Measurements from ENCODE around the gene BCL2L14.
"Not testable (repeated sequence)": the region's sequence is repeated elsewhere in the genome, so short reads cannot be mapped to it uniquely, and the experiment has no call there.

BCL2L14 gene

DNA sequence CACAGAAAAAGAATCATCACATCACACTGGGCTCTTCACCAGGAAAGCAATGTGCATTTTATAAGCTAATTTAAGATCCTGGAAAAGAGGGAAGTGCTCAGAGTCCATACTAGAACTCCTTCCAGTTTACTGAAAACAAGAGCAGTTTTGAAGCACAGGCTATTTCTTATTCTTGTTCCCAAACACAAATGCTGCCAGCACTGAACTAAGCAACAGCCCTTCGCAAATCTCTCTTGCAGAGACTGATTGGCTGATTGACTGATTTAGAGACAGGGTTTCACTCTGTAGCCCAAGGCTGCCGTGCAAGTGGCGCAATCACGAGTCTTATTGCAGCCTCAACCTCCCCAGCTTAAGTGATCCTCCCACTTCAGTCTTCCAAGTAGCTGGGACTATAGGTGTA, 44.8 kb downstream of the BCL2L14 start:
- Histone ChIP-seq H3K9ac (ENCODE audit: low read depth, low read length) (no peak overlapping the region), H3K27ac (ENCODE audit: low read length) (no peak overlapping the region), H3K36me3 (ENCODE audit: insufficient read depth, low read depth, low read length) (peaks cover 21% of the 10 kb centered on the region), H3K9me3 (ENCODE audit: insufficient read depth, low read depth, low read length) (no peaks in the 10 kb centered on the region), H3K4me3 (ENCODE audit: low read length) (no peak overlapping the region), H3K27me3 (ENCODE audit: insufficient read depth, low read length) (no peaks in the 10 kb centered on the region), H3K4me1 (ENCODE audit: insufficient read depth, low read length) (no peaks in the 10 kb centered on the region)

- H3K27ac ChIP-seq (ENCODE audit: low read length): no peak overlapping the region
- no peak overlapping the region for H3K4me3 ChIP-seq (ENCODE audit: low read length)
- H3K9ac ChIP-seq (ENCODE audit: low read depth, low read length): no peak overlapping the region
- no peaks in the 10 kb centered on the region for H3K9me3 ChIP-seq (ENCODE audit: insufficient read depth, low read depth, low read length)
- no peaks in the 10 kb centered on the region for H3K27me3 ChIP-seq (ENCODE audit: insufficient read depth, low read length)
- H3K4me1 ChIP-seq (ENCODE audit: insufficient read depth, low read length): no peaks in the 10 kb centered on the region
- peaks cover 33% of the 10 kb centered on the region for H3K36me3 ChIP-seq (ENCODE audit: insufficient read depth, low read depth, low read length)
Measured at GRCh38 chr12:12116677-12117076, 45.9 kb downstream of the BCL2L14 start.

GRCh38 chr12:12121061-12121460, 50.3 kb downstream of the BCL2L14 start:
- Histone ChIP-seq H3K27ac (ENCODE audit: low read length) (no peak overlapping the region), H3K9me3 (ENCODE audit: insufficient read depth, low read depth, low read length) (no peaks in the 10 kb centered on the region), H3K4me3 (ENCODE audit: low read length) (no peak overlapping the region), H3K36me3 (ENCODE audit: insufficient read depth, low read depth, low read length) (peaks cover 70% of the 10 kb centered on the region), H3K27me3 (ENCODE audit: insufficient read depth, low read length) (no peaks in the 10 kb centered on the region), H3K4me1 (ENCODE audit: insufficient read depth, low read length) (no peaks in the 10 kb centered on the region), H3K9ac (ENCODE audit: low read depth, low read length) (no peak overlapping the region)

DNA sequence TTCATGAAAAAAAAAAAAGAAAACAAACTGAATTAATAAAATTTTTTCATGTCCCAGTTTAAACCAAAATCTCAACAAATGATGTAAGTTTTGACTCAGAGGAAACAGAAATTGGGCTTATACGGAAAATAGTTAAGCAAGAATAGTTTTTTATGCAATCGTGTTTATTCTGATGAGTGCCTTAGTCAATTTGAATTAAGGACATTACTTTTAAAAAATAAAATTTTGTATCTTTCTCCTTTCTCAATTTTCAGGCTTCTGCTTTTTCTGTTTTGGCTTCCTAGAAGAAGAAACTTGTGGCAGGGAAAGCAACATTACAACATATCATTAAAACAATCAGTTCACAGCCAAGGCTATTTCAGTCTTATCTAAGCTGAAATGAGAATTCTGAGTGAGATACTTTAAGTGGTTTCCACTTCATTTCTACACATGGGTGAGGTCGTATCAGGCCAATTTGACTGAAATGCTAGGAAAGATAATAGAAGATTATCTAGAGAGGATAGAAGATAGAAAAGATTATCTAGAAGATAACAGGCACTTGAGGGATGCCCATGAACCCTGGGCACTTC, 52.4 kb downstream of the BCL2L14 start:
- peaks cover 90% of the 10 kb centered on the region for H3K36me3 ChIP-seq (ENCODE audit: insufficient read depth, low read depth, low read length)
- H3K9ac ChIP-seq (ENCODE audit: low read depth, low read length): no peak overlapping the region

DNA sequence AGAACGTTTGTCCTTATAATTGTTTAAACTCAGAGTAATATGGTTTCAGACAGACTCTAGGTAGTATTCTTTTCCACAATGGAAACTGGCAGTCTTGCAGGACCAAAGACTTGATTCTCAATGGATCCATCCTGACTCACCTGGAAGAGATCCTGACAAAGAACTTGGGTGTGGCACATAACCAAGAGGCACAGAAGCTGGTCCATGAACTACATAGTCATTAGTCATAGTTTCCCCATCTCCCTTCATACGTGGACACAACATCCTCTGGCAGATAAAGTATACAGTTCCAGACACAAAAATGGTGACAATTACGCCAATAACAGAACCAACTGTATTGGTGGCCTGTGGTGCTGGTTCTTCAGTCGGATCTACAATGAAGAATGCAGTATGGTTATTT, 55.8 kb downstream of the BCL2L14 start:
- H3K9me3 ChIP-seq (ENCODE audit: insufficient read depth, low read depth, low read length): no peaks in the 10 kb centered on the region
- no peak overlapping the region for H3K27ac ChIP-seq (ENCODE audit: low read length)
- no peaks in the 10 kb centered on the region for H3K4me1 ChIP-seq (ENCODE audit: insufficient read depth, low read length)
- peaks cover 93% of the 10 kb centered on the region for H3K36me3 ChIP-seq (ENCODE audit: insufficient read depth, low read depth, low read length)
- no peak overlapping the region for H3K9ac ChIP-seq (ENCODE audit: low read depth, low read length)
- no peak overlapping the region for H3K4me3 ChIP-seq (ENCODE audit: low read length)
- no peaks in the 10 kb centered on the region for H3K27me3 ChIP-seq (ENCODE audit: insufficient read depth, low read length)

More for the DNA sequence above, 52.4 kb downstream of the BCL2L14 start:
- no peaks in the 10 kb centered on the region for H3K27me3 ChIP-seq (ENCODE audit: insufficient read depth, low read length)
- no peak overlapping the region for H3K4me3 ChIP-seq (ENCODE audit: low read length)
- no peaks in the 10 kb centered on the region for H3K4me1 ChIP-seq (ENCODE audit: insufficient read depth, low read length)
- H3K27ac ChIP-seq (ENCODE audit: low read length): no peak overlapping the region
- no peaks in the 10 kb centered on the region for H3K9me3 ChIP-seq (ENCODE audit: insufficient read depth, low read depth, low read length)

DNA sequence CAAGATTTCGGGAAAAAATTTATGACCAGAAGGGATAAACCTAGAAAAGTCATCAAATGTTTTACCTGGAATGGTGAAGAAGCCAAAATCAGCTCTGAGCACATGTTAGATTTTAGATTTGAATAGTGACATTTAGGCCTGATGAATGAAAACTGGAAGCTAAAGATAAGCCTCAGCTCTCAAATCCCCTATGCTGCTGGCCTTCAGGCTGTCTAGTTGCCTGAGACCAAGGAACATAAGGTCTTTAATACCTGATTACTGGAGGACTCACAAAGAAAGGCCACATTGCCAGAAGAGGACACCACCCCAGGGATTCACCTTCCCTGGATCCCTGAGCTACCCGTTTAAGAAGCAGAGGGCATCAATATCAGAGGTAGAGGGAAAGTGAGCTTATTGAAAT, 56.6 kb downstream of the BCL2L14 start:
- Histone ChIP-seq H3K9ac (ENCODE audit: low read depth, low read length) (no peak overlapping the region), H3K9me3 (ENCODE audit: insufficient read depth, low read depth, low read length) (no peaks in the 10 kb centered on the region), H3K36me3 (ENCODE audit: insufficient read depth, low read depth, low read length) (peaks cover 92% of the 10 kb centered on the region), H3K27ac (ENCODE audit: low read length) (no peak overlapping the region), H3K27me3 (ENCODE audit: insufficient read depth, low read length) (no peaks in the 10 kb centered on the region), H3K4me3 (ENCODE audit: low read length) (no peak overlapping the region), H3K4me1 (ENCODE audit: insufficient read depth, low read length) (no peaks in the 10 kb centered on the region)

DNA sequence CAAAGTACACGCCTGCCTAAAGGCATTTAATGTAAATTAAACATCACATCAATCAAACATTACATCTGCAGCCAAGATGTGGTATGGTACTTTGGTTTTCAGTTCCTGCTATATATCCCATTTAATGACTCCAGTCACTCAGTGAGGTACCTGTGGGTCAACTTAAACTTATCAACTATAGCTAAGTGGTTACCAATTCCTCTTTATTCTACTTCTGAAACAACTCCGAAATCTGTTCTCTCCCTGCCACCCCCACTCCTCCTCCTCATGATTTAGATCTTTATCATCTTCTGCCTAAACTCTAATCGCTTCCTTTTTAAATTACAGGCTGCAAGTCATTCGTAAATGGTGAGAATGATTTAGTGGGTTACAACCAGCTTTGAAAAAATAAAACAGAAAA, 57.9 kb downstream of the BCL2L14 start:
- Histone ChIP-seq H3K4me1 (ENCODE audit: insufficient read depth, low read length) (peaks cover 3% of the 10 kb centered on the region; the same call in 1 of the 2 replicates), H3K27ac (ENCODE audit: low read length) (no peak overlapping the region), H3K9me3 (ENCODE audit: insufficient read depth, low read depth, low read length) (no peaks in the 10 kb centered on the region), H3K27me3 (ENCODE audit: insufficient read depth, low read length) (no peaks in the 10 kb centered on the region), H3K4me3 (ENCODE audit: low read length) (no peak overlapping the region), H3K9ac (ENCODE audit: low read depth, low read length) (no peak overlapping the region), H3K36me3 (ENCODE audit: insufficient read depth, low read depth, low read length) (peaks cover 86% of the 10 kb centered on the region)

DNA sequence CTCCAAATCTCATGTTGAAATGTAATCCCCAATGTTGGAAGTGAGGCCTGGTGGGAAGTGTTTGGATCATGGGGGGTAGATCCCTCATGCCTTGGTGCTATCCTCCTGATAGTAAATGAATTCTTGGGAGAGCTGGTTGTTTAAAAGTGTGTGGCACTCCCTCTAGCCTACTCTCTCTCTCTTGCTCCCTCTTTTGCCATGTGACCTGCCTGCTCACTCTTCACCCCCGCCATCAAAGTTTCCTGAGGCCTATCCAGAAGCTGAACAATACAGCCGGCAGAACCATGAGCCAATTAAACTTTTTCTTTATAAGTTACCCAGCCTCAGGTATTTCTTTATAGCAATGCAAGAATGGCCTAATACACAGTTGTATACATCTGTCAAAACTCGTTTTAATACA, 62.5 kb downstream of the BCL2L14 start:
- no peak overlapping the region for H3K9ac ChIP-seq (ENCODE audit: low read depth, low read length)
- H3K27me3 ChIP-seq (ENCODE audit: insufficient read depth, low read length): no peaks in the 10 kb centered on the region
- no peak overlapping the region for H3K4me3 ChIP-seq (ENCODE audit: low read length)
- peaks cover 67% of the 10 kb centered on the region for H3K36me3 ChIP-seq (ENCODE audit: insufficient read depth, low read depth, low read length)
- H3K27ac ChIP-seq (ENCODE audit: low read length): no peak overlapping the region
- peaks cover 5% of the 10 kb centered on the region; the same call in 1 of the 2 replicates for H3K4me1 ChIP-seq (ENCODE audit: insufficient read depth, low read length)
- H3K9me3 ChIP-seq (ENCODE audit: insufficient read depth, low read depth, low read length): no peaks in the 10 kb centered on the region

- Histone ChIP-seq H3K9ac (ENCODE audit: low read depth, low read length) (no peak overlapping the region), H3K4me3 (ENCODE audit: low read length) (no peak overlapping the region), H3K27me3 (ENCODE audit: insufficient read depth, low read length) (no peaks in the 10 kb centered on the region), H3K9me3 (ENCODE audit: insufficient read depth, low read depth, low read length) (no peaks in the 10 kb centered on the region), H3K36me3 (ENCODE audit: insufficient read depth, low read depth, low read length) (peaks cover 67% of the 10 kb centered on the region), H3K4me1 (ENCODE audit: insufficient read depth, low read length) (peaks cover 5% of the 10 kb centered on the region; the same call in 1 of the 2 replicates), H3K27ac (ENCODE audit: low read length) (no peak overlapping the region)
Measured at GRCh38 chr12:12133785-12134184, 63.0 kb downstream of the BCL2L14 start.

GRCh38 chr12:12138203-12139154, 67.7 kb downstream of the BCL2L14 start:
- Histone ChIP-seq H3K4me3 (ENCODE audit: low read length) (no peak overlapping the region), H3K36me3 (ENCODE audit: insufficient read depth, low read depth, low read length) (peaks cover 51% of the 10 kb centered on the region), H3K4me1 (ENCODE audit: insufficient read depth, low read length) (peaks cover 4% of the 10 kb centered on the region; the same call in 1 of the 2 replicates), H3K27ac (ENCODE audit: low read length) (no peak overlapping the region), H3K27me3 (ENCODE audit: insufficient read depth, low read length) (no peaks in the 10 kb centered on the region), H3K9ac (ENCODE audit: low read depth, low read length) (no peak overlapping the region), H3K9me3 (ENCODE audit: insufficient read depth, low read depth, low read length) (no peaks in the 10 kb centered on the region)

- H3K27ac ChIP-seq (ENCODE audit: low read length): no peak overlapping the region
- H3K4me1 ChIP-seq (ENCODE audit: insufficient read depth, low read length): no peaks in the 10 kb centered on the region
- no peaks in the 10 kb centered on the region for H3K27me3 ChIP-seq (ENCODE audit: insufficient read depth, low read length)
- no peak overlapping the region for H3K4me3 ChIP-seq (ENCODE audit: low read length)
- peaks cover 53% of the 10 kb centered on the region for H3K36me3 ChIP-seq (ENCODE audit: insufficient read depth, low read depth, low read length)
- no peak overlapping the region for H3K9ac ChIP-seq (ENCODE audit: low read depth, low read length)
- H3K9me3 ChIP-seq (ENCODE audit: insufficient read depth, low read depth, low read length): no peaks in the 10 kb centered on the region
Measured at GRCh38 chr12:12141000-12141399, 70.3 kb downstream of the BCL2L14 start.

DNA sequence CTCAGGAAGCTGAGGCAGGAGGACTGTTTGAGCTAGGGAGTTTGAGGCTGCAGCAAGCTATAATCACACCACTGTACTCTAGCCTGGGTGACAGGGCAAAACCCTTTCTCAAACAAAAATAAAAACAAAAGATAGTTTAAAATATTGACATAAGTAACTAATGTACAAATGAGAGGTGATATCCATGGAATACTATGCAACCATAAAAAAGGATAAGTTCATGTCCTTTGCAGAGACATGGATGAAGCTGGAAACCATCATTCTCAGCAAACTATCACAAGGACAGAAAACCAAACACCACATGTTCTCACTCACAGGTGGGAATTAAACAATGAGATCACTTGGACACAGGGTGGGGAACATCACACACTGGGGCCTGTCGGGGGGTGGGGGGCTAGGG, 73.8 kb downstream of the BCL2L14 start:
- H3K4me3 ChIP-seq (ENCODE audit: low read length); H3K9ac ChIP-seq (ENCODE audit: low read depth, low read length); H3K4me1 ChIP-seq (ENCODE audit: insufficient read depth, low read length); H3K27me3 ChIP-seq (ENCODE audit: insufficient read depth, low read length); H3K9me3 ChIP-seq (ENCODE audit: insufficient read depth, low read depth, low read length); H3K27ac ChIP-seq (ENCODE audit: low read length): not testable (repeated sequence)
- H3K36me3 ChIP-seq (ENCODE audit: insufficient read depth, low read depth, low read length): peaks cover 55% of the 10 kb centered on the region

All from iPS-20b (cell line).